Measurements from ENCODE around the gene COL4A1.
A peak's percentile ranks its signal among the peaks of the same experiment; 100 is the strongest.

The COL4A1 gene

DNA sequence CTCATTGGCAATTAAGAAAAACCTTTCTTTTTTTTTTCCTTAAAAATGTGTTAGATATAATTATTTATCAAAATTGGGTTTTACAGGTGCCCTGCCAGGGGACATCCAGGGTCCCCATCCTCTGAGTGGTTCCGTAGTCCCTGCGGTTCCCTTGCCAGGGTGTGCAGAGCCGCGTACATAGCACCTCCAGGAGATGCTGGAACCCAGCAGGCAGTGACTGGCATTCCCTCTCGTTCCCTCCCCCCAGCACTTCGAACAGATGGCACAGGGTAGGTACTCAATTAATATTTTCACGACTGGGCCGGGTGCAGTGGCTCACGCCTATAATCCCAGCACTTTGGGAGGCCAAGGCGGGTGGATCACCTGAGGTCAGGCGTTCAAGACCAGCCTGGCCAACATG lies 82.0 kb downstream of the COL4A1 start:
- no peak for DNase-seq

DNA sequence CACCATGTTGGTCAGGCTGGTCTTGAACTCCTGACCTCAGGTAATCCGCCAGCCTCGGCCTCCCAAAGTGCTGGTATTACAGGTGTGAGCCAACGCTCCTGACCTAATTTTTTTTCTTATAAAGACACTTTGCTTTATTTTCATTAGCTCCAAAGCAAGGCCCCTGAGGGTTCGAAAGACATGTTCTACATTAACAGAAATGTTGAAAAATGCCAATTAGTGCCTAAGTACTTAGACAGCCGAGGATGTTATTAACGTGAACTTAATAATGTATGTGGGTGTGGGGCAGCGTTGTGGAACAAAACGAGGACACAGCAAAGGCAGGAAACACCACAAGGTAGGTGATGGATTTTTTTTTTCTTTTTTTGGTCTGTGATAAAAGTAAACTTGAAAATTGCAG lies 82.4 kb downstream of the COL4A1 start:
- no peak for DNase-seq

DNA sequence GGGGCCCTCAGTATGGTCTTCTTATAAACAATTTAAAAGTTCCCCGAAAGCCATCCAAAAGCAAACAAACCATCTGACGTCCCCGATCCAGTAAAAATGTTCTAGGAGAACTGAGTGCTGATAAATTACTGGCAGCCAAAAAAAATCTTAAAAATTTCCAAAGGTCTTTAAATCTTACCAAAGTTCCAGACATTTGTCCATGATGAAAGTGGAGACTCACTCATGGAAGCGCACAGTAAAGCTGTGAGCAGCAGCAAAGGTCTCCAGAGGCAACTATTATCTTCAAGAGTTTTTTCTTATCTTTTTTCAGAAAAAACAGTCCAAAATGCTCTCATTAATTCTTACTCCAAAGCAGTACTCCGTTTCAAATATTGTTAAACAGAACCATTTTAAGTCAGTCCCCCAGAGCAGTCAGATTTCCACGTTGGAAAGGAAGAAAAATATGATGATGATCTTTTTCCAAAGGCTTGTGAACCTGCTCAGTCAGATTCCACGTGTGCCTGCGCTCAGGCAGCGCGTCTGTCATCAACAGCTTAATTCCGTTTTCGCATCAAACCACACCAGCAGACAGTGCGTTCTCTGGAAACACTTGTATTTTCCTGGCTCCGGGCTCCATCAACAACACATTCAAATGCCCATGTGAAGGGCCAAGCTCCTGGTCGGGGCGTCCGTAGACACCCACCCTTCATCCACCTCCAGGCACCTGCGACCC lies 85.4 kb downstream of the COL4A1 start:
- peak in 1 of 51 donors; percentile 79 for DNase-seq

DNA sequence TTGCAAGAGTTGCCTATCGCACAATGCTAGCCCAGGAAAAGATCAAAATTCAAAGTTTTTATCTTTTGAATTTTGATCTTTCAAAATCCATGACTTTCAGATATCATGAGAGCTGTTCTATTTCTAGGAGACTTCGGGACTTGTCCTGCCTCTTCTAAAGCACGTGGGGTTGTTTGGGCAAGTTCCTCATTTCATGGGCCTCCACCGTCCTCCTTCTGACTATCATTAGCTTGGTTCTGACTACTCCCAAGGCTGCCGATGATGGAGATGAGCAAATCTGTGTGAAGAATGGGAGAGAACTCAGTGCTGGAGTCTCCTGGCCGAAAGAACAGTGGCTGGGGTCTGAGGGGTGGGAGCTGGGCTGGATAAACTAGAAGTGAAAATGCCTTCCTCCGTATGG lies 86.5 kb downstream of the COL4A1 start:
- no peak for DNase-seq

DNA sequence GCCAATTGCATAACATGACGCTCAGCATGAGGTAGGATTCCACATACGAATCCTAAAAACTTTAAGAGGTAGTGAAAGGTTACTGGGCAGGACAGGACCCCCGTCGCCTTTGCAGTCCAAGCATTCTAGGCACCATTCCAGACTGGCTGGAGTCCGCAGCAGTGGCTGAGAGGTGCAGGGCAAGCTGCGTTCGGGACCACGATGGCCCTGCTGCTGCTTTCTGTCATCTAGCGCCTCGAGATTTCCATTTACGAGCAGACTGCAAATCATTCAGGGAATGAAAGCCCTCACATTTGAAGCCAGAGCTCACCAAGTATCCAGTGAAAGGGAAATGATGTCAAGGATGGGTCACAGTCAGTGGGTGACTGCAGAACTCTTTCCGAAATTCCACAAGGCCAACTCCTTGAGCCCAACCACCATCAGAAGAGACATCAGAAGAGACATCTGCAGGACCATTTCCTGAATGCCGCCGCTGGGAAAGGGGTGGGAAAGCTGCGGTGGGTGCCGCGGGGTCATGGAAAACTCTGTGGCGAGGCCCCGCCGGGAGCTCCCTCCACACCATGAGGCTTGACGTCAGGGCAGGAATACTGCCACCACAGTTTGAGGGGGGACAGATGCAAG lies 88.3 kb downstream of the COL4A1 start:
- DNase-seq = no peak

DNA sequence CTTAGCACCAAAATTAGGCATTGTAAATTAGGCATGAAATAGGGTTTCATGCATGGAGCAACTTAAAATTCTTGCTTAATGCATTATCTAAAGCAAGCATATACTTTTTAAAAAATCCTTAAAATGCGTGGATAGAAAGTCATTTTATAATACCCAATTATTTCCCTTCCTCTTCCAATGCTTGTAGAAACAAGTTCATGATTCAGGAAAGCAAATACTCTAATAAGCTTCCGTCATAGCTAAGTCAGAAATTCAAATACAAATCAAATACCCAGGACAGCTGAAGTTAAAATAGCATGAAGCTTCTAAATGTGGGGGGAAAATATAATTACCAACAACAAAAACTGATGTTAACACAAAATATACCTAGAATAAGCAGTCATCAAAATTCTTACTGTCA lies 89.1 kb downstream of the COL4A1 start:
- DNase-seq = no peak

DNA sequence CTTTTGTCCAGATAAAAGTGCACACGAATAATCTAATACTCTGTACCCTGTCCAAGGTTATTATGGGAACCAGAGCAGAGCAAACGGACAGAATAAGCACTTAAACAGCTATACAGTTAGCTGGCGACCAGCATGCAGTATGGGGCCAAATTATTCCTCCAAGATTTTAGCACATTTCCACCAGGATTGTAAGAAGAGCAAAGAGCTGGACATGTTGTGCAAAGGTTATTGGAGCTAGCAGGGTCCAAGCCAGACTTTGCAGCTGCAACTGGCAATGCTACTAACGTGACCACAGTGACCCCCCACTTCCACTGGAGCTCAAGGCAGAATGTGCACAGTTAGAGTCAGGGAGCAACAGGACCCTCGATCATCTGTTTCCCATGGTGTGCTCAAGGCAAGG lies 89.9 kb downstream of the COL4A1 start:
- DNase-seq = no peak

DNA sequence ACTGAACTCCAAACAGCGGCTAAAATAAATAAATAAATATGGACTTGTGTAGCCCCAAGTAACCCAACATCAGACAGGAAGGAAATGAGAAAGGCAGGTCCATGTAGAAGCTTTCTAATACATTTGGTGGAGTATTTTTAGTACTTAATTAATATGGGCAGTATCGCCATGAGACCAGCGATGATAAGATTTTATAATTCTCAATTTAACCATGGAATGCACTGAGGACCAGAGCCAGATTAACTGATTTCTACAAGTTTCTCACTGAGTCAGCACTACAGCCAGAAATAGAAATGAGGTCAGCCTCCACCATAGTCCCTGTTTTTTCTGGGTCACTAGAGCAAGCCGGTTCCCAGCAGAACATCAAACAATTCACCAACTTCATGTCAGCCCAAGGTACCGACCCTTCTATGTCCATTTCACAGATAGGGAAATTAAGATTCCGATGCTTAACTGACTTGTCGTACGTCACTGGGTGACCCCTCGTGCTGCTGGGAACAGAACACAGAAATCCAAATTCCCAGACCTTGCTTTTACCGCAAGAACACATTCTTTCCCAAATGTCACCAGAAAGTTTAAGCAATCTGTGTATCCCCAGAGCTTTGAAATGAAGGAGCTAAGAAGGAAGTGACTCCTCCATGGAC lies 90.4 kb downstream of the COL4A1 start:
- peak in 1 of 51 donors; percentile 17 for DNase-seq

DNA sequence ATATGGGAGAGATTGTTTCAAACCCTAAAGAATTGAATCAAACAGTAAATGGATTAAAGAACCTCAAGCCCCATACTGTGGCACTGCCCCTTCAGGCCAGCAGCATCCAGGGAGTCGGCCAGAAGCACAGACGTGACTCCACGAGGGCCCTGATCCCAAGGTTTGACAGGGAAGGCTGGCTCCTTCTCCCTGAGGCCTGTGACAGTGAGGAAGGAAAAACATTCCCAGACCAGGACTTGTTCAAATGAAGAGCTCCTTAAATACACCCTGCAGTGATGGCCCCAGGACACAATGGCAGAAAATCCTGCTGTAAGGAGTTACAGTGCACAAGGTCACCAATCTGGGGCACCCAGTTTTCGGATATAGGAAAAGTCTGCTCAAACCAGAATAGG lies 91.0 kb downstream of the COL4A1 start:
- DNase-seq = no peak

DNA sequence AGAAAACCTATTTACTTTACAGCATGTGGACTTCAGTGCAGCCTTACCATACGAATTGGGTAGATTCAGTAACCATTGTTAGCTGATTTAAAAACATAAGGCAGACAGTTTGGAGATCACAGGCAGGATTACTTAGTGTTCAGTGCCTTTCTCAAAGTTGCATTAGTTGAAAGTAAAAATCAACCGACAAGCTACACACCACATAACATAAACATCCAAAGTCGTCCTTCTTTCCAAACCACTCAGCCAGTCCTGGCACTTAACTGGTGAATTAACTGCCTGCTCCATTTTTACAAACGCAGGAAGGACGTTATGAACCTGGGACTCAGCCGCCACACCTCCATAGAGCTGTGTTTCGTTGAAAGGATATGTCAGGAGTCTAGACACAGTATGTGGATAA lies 91.4 kb downstream of the COL4A1 start:
- no peak for DNase-seq

DNA sequence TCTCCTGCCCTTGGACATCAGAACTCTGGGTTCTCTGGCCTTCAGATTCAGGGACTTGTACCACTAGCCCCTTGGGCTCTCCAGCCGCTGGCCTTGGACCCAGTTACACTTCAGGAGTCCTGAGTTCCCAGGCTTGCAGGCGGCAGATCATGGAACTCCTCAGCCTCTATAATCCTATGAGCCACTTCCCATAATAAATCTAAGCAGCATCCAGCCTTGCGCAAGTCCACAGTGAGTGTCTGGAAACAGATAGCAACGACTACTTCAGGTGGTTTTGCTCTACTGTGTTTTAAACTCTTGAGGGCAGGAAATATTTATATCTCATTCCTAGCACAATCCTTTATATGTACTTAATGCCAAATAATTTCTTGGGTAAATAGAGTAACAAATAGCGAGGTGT lies 92.3 kb downstream of the COL4A1 start:
- DNase-seq = no peak

DNA sequence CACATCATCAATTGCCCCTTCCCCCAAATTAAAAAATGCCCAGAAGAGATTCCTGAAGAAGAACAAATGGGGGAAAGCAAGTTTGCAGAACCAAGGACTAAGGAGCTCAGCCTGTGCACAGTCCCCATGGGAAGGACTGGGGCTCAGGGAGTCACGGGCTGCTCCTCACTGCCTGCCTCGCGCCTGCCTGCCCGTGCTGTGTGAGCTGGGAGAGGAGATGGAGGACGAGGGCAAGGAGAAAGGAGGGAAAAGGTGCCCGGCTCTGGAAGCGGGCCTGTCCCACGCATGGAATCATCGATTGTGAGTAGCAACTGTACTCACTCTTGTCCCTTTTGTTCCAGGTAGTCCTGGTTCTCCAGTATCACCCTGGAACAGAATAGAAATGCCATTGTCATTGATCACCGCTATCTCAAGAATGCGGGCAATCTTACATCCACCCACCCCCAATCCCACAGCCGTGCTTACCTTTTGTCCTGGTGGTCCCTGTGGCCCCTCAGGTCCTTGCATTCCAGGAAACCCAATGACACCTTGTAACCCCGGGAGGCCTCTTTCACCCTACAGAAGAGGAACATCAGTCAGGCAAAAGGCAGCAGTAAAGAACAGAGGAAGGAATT lies 93.4 kb downstream of the COL4A1 start:
- DNase-seq = no peak

DNA sequence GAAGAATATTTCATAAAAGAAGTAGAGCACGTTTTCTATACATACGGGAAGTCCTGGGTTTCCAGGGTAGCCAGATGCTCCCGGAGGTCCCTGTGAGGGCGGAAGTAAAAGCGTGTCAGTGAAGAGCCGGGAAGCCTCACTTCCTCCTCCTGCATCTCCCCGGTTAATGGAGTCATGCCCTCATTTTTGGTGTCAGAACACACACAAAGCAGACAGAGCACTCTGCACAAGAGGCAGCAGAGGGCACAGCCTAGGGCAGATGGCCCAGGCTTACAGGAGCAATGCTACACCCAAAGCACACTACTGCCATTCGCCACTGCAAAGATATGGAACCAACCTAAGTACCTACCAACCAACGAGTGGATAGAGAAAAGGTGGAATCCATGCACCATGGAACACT lies 94.4 kb downstream of the COL4A1 start:
- DNase-seq = no peak

DNA sequence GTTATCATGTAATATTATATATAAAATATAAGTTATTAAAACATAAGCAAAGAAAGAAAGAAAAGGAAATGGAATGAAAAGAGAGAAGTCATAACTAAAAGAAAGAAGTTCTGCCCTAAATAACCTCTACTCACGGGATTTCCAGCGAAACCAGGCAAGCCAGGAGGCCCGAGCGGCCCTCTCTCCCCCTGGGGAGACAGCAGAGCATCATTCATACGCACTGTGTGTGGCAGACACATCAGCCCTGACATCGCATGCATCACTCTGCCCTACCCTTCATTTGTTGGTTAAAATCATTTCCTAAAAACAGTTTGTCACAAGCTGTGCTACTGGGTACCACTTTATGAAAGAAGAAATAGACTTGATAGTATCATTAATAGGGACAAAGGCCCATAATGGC lies 95.2 kb downstream of the COL4A1 start:
- DNase-seq = no peak

DNA sequence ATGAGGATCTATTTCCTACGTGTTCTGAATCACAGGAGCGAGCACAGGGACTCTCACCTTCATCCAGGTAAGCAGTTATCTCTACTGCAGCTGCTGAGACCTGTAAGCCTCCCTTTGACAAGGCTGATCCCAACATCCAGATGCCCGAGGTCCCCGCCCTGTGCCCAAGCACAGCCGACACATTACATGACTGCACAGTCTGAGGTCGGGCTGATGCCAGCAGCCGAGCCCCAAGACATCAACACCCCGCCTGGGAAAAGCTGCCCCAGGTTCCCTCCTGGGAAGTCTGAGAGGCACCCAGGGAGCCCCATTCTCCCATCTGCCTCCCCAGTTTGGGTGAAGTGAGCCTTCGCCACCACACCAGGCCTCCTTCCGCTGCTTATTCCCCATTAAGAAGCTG lies 95.9 kb downstream of the COL4A1 start:
- DNase-seq = no peak

DNA sequence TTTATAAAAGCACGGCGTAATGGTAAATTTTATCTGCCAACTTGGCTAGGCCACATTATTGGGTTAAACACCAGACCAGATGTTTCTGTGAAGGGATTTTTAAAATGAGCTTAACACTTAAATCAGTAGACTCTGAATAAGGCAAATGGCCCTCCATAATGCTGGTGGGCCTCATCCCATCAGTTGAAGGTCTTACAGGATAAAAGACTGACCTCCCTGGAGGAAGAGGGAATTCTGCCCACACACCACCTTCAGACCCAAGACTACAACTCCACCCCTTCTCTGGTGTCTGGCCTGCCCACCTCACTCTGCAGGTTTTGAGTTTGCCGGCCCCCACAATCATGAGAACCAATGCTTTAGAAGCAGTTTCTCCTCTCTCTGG lies 96.4 kb downstream of the COL4A1 start:
- DNase-seq = no peak

DNA sequence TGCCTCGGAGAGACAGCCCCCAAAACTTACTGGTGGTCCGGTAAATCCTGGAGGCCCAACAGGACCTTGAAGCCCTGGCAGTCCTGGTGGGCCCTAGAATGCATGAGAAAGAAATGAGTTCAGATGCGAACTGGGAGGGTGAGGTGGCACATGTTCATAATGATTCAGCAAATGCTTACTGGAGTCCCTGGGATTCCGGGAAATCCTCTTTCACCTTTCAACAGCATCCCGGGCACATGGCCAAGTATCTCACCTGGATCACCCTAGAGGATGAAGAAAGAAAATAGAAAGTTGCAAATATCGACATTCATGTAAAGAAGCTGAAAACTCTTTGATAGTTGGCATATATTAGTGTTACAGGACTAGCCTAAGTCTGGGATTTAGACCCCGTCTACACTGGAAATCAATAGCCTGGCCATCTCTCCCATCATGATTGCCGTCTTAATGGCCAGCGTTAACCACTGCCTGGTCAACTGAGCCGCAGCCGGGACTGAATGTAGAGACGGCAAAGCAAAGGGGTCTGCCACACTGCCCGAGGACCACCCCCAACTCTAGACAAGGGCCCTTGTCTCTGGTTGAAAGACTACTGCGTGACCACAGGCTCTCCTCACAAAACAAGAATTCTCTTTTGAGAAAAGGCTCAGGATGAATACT lies 96.9 kb downstream of the COL4A1 start:
- no peak for DNase-seq

DNA sequence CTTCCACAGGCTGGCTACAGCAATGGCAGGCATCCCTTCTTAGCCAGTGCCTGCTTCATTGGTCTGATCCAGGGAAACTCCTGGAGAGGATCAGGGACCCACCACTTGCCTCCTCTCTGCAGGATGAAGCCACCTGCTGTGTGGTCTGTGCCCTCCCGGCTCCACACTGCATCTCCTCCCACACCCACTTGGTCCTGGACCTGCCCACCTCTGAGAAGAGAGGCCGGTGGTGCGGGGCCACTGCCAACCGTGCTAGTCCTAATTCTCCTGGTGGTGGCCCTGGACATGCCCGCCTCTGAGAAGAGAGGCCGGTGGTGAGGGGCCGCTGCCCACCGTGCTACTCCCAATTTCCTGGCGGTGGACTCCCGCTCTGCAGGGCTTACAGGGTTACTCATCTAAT lies 98.8 kb downstream of the COL4A1 start:
- DNase-seq = no peak

DNA sequence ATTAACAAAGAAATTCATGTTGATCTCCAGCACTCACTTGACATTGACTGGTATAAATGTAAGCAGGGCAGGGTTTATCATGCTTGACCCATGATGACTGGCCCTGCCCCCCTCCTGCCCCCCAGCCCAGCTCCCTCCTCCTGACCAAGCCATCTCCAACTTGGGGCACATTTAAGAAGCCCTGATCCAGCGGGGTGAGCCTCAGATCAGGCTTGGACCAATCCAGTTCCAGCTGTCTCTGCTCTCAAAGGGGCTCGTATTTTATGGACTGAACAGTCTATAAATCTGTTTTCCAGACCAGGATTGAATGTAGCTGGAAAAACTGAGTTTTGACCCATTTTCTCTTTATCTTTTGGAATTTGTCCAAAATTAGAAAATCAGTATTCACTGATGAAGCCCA lies 100.0 kb downstream of the COL4A1 start:
- DNase-seq = no peak

DNA sequence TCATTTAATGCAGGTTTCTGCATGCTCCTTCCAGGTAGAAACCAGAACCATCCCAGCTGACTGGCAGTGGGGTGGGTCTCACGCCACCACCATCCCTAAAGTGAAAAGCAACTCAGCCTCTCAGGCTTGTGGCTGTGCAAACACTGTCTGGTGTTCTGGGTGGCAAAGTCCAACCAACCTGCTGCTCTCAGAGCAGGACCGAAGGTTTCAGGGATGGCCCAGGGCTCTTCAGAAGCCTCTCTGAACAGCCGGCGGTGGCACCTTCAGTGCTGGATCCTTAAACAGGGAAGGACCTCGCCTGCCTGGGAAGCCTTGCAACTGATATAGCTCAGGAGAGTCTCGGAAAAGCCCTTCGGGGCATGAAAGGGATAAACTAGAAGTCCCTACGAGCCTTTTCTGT lies 100.8 kb downstream of the COL4A1 start:
- DNase-seq = no peak

DNA sequence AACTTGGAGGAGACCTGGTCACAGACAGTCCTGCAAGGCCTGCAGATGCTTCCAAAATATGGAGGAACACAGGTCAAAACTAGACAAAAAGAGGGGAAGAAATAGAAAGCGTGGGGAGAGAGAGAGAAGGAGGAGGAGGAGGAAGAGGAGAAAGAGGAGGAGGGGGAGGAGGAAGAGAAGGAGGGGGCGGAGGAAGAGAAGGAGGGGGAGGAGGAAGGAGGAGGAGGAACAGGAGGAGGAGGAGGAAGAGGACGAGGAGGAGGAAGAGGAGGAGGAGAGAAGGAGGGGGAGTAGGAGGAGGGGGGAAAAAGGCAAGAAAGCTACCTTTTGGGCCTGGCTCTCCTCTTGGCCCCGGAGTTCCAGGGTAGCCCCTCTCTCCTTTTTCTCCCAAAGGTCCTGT lies 105.8 kb downstream of the COL4A1 start:
- no peak for DNase-seq

DNA sequence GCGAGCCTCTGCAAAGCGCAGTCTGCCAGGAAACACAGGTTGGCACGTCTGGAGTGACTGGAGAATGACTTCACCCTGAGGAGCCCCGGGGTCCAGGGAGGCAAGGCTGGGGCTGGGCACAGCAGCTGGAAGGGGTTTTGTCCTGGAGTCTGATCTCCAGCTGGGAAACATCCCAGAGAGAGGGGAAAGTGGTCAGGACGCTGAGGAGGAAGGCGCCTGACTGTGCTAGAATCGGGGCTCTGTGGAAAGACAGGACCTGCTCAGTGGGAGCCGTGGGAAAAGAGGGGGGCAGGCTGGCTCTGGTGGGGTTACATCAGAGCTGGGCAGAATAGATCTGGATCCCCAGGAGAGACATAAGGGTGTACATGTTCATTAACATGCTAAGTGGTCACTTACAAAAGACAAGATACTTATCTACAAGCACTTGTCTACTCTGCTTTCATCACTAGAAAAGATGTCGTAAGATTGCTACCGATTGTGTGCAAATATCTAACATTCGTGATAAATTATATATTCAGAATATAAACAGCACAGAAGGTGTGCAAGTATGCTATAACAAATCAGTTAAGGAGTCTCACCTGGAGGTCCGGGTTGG lies 106.6 kb downstream of the COL4A1 start:
- no peak for DNase-seq
